ENCODE results near the gene SLC37A3. TPM values are rescaled to one million over a fixed set of nuclear protein-coding genes. Genes with fewer than 3 reads are reported as not detected.

Gene SLC37A3
- total RNA-seq, 2 experiments from 2014 or later: 8.0 to 10.0 TPM

DNA sequence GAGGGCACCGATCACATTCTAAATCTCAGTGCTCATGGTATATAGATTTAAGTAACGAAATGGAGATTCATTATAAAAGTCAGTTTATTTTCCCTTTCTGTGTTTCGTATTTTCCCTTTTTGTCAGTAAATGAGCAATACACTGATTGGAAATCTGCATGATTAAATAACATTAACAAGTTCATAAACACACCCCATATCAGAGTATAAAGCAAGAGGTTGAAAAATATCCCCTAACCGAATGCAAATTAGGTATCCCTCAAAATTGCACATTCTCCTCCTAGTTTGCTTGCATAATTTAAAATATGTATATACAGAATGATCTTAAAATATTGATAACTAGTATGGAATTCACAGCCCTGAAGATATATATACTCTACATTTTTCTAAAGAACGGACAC, 64.6 kb downstream of the SLC37A3 start:
- no peak for DNase-seq (ENCODE audit: low spot score)
- no peak for TF ChIP-seq EZH2phosphoT487 (IDR thresholded peaks at IDR 0.05; ENCODE audit: borderline replicate concordance, low read depth, low read length)
- TF ChIP-seq, protein P1, sequence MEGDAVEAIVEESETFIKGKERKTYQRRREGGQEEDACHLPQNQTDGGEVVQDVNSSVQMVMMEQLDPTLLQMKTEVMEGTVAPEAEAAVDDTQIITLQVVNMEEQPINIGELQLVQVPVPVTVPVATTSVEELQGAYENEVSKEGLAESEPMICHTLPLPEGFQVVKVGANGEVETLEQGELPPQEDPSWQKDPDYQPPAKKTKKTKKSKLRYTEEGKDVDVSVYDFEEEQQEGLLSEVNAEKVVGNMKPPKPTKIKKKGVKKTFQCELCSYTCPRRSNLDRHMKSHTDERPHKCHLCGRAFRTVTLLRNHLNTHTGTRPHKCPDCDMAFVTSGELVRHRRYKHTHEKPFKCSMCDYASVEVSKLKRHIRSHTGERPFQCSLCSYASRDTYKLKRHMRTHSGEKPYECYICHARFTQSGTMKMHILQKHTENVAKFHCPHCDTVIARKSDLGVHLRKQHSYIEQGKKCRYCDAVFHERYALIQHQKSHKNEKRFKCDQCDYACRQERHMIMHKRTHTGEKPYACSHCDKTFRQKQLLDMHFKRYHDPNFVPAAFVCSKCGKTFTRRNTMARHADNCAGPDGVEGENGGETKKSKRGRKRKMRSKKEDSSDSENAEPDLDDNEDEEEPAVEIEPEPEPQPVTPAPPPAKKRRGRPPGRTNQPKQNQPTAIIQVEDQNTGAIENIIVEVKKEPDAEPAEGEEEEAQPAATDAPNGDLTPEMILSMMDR (conservative IDR thresholded peaks at IDR 0.05; ENCODE audit: low read length): no peak
- intact Hi-C loops (cut with micrococcal nuclease; ENCODE audit: unreplicated experiment): no loop called here
- Histone ChIP-seq H3K27ac (ENCODE audit: low read depth, low read length, poor library complexity, severe bottlenecking) (no peak overlapping the region), H3K4me3 (ENCODE audit: low read depth, low read length, poor library complexity, severe bottlenecking) (no peak overlapping the region), H3K36me3 (ENCODE audit: insufficient read depth, low read length) (no peaks in the 10 kb centered on the region), H3K9me2 (ENCODE audit: insufficient read depth, low read length) (no peaks in the 10 kb centered on the region), H3K4me1 (ENCODE audit: insufficient read depth, low read length, poor library complexity, severe bottlenecking) (no peaks in the 10 kb centered on the region), H3K4me2 (ENCODE audit: low read length) (no peak overlapping the region), H3K9me3 (ENCODE audit: low read length) (no peaks in the 10 kb centered on the region), H3K79me2 (ENCODE audit: insufficient read depth, low read depth, low read length) (no peaks in the 10 kb centered on the region), H4K20me1 (ENCODE audit: insufficient read depth, low read length) (no peaks in the 10 kb centered on the region), H2AFZ (ENCODE audit: low read length) (no peak overlapping the region)
- ChIA-PET POLR2A (interaction anchor here (0.5 kb wide), 1 partner anchor 59 kb away, joined by 6 read pairs; no protein-coding TSS in a partner anchor), CTCF (ENCODE audit: unreplicated experiment) (no interaction called here)
- no TSS peak for BruUV-seq (replicated peaks)

DNA sequence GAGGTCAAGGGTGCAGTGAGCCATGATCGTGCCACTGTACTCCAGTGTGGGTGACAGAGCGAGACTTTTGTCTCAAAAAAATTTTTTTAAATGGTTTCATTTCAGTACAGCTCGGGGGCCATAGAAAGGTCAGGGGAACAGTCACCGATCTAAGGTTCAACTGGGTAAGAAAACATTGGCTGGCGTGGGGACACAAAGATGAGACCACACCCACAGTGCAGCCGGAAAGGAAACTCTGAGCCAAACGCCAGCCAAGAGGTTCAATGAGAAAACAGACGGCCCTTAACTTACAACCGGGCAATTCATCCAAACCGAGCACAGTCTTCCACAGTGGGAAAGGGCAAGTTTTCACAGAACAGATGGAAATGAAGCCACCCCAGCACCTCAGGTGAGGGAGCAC, 65.1 kb downstream of the SLC37A3 start:
- POLR2A ChIA-PET: no interaction called here
- Histone ChIP-seq H2AFZ (ENCODE audit: low read length) (no peak overlapping the region), H3K27ac (ENCODE audit: low read depth, low read length, poor library complexity, severe bottlenecking) (no peak overlapping the region), H3K4me1 (ENCODE audit: insufficient read depth, low read length, poor library complexity, severe bottlenecking) (no peaks in the 10 kb centered on the region), H3K4me2 (ENCODE audit: low read length) (no peak overlapping the region), H3K9me3 (ENCODE audit: low read length) (no peaks in the 10 kb centered on the region), H3K9me2 (ENCODE audit: insufficient read depth, low read length) (no peaks in the 10 kb centered on the region), H3K36me3 (ENCODE audit: insufficient read depth, low read length) (no peaks in the 10 kb centered on the region), H3K4me3 (ENCODE audit: low read depth, low read length, poor library complexity, severe bottlenecking) (no peak overlapping the region), H4K20me1 (ENCODE audit: insufficient read depth, low read length) (no peaks in the 10 kb centered on the region), H3K79me2 (ENCODE audit: insufficient read depth, low read depth, low read length) (no peaks in the 10 kb centered on the region)
- TF ChIP-seq, protein P1 (conservative IDR thresholded peaks at IDR 0.05; ENCODE audit: low read length): no peak
- no peak for TF ChIP-seq EZH2phosphoT487 (IDR thresholded peaks at IDR 0.05; ENCODE audit: borderline replicate concordance, low read depth, low read length)
- no TSS peak for BruUV-seq (replicated peaks)
- CTCF ChIA-PET (ENCODE audit: unreplicated experiment): no interaction called here
- intact Hi-C loops (cut with micrococcal nuclease; ENCODE audit: unreplicated experiment): no loop called here
- DNase-seq (ENCODE audit: low spot score): no peak

DNA sequence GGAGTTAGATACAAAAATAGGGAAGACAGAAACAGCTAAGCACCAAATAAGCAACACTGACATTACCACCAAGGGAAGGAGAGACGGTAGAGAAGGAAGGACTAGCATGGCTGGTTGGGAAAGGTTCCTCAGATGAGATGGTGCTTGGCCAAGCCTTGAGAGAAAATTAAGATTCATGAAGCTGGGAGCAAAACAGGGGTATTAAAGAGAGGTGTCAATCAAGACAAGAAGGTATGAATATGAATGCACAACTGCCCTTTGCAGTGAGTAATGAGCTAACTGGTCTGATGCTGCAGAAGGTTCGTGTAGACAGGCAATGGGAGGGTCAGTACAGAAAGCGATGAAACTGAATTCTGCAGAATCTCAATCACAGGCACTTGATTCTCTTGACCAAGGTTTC, 67.7 kb downstream of the SLC37A3 start:
- H4K20me1 ChIP-seq (ENCODE audit: insufficient read depth, low read length): no peaks in the 10 kb centered on the region
- TF ChIP-seq, protein P1 (conservative IDR thresholded peaks at IDR 0.05; ENCODE audit: low read length): no peak
- no peak for TF ChIP-seq EZH2phosphoT487 (IDR thresholded peaks at IDR 0.05; ENCODE audit: borderline replicate concordance, low read depth, low read length)
- H3K9me3 ChIP-seq (ENCODE audit: low read length): no peaks in the 10 kb centered on the region
- H2AFZ ChIP-seq (ENCODE audit: low read length): no peak overlapping the region
- POLR2A ChIA-PET: no interaction called here
- no peak overlapping the region for H3K4me2 ChIP-seq (ENCODE audit: low read length)
- no peak overlapping the region for H3K27ac ChIP-seq (ENCODE audit: low read depth, low read length, poor library complexity, severe bottlenecking)
- CTCF ChIA-PET (ENCODE audit: unreplicated experiment): no interaction called here
- H3K79me2 ChIP-seq (ENCODE audit: insufficient read depth, low read depth, low read length): no peaks in the 10 kb centered on the region
- H3K4me1 ChIP-seq (ENCODE audit: insufficient read depth, low read length, poor library complexity, severe bottlenecking): no peaks in the 10 kb centered on the region
- no TSS peak for BruUV-seq (replicated peaks)
- intact Hi-C loops (cut with micrococcal nuclease; ENCODE audit: unreplicated experiment): no loop called here
- no peaks in the 10 kb centered on the region for H3K9me2 ChIP-seq (ENCODE audit: insufficient read depth, low read length)
- no peaks in the 10 kb centered on the region for H3K36me3 ChIP-seq (ENCODE audit: insufficient read depth, low read length)
- no peak overlapping the region for H3K4me3 ChIP-seq (ENCODE audit: low read depth, low read length, poor library complexity, severe bottlenecking)
- DNase-seq (ENCODE audit: low spot score): no peak
